DND-41 (cell line): ENCODE results near the gene PANX2.

ENCODE experiments used
- EZH2 ChIP-seq: IDR thresholded peaks from 3 replicates; pipeline ENCODE4 v1.6.1; 2012; ENCODE audit warnings: borderline replicate concordance, low read depth, mild to moderate bottlenecking, moderate library complexity, low read length, inconsistent platforms; ENCODE audit not compliant: severe bottlenecking
- TF ChIP-seq, protein P1 (sequence below): IDR thresholded peaks from 2 replicates; pipeline ENCODE4 v1.5.1; 2012; ENCODE audit warnings: borderline replicate concordance, low read length, moderate library complexity, mild to moderate bottlenecking; ENCODE audit not compliant: poor library complexity, severe bottlenecking; ENCODE audit errors: extremely low read depth

DNA sequence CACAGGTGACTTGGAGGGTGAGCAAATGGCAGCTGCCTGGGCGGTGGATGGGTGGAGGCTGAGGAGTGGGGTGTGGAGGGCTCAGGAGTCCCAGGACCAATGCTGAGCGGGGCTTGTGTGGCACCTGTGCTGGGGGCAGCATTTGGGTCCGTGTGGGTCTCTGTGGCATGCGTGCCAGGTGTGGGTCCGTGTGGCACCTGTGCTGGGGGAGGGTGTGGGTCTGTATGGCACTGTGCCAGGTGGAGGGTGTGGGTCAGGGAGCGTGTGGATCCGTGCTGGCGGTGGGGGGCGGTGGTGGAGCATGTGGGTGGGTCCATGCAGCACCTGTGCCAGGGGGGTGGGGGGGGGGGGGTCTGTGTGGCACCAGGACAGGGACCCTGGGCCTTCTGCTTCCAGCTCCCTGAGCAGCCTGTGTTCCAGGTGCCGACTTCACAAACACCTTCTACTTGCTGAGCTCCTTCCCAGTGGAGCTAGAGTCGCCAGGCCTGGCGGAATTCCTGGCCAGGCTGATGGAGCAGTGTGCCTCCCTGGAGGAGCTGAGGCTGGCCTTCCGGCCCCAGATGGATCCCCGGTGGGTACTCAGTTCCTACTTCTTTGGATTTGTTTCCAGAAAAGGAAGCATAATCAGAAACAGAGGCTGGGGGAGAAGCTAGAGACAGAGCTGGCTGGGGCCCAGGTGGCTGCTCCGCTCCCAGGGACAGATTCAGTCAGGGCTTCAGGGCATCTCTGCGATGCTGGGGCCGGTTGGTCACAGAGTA lies 44.9 kb downstream of the PANX2 start:
- TF ChIP-seq, protein P1, sequence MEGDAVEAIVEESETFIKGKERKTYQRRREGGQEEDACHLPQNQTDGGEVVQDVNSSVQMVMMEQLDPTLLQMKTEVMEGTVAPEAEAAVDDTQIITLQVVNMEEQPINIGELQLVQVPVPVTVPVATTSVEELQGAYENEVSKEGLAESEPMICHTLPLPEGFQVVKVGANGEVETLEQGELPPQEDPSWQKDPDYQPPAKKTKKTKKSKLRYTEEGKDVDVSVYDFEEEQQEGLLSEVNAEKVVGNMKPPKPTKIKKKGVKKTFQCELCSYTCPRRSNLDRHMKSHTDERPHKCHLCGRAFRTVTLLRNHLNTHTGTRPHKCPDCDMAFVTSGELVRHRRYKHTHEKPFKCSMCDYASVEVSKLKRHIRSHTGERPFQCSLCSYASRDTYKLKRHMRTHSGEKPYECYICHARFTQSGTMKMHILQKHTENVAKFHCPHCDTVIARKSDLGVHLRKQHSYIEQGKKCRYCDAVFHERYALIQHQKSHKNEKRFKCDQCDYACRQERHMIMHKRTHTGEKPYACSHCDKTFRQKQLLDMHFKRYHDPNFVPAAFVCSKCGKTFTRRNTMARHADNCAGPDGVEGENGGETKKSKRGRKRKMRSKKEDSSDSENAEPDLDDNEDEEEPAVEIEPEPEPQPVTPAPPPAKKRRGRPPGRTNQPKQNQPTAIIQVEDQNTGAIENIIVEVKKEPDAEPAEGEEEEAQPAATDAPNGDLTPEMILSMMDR: no peak
- no peak for TF ChIP-seq EZH2
